Vagina (tissue), 2 donors: Measurements from ENCODE around the gene SENP6. TPM values are rescaled to one million over a fixed set of nuclear protein-coding genes. Genes with fewer than 3 reads are reported as not detected.

Experiments used
- DNase-seq, 2 donors: peaks; one replicate each; pipeline ENCODE4 v3.0.0-alpha.2; 2017; ENCODE audit errors: extremely low spot score in 2 of 2
- H3K27ac ChIP-seq: fragments of 200-600 bp; sonication (generic); one replicate; pipeline ENCODE4 v1.5.1; 2019
- H3K27me3 ChIP-seq: fragments of 200-600 bp; sonication (generic); one replicate; pipeline ENCODE4 v1.5.1; 2019
- H3K36me3 ChIP-seq, 2 donors: fragments of 200-600 bp; sonication (generic); one replicate each; pipeline ENCODE4 v1.5.1; 2017 to 2019
- H3K4me1 ChIP-seq: fragments of 200-600 bp; sonication (generic); one replicate; pipeline ENCODE4 v1.5.1; 2019
- H3K4me3 ChIP-seq, 2 donors: fragments of 200-600 bp; sonication (generic); 1 replicate in 1 of 2; 2 replicates in 1 of 2; pipeline ENCODE4 v1.5.1; 2016 to 2019
- H3K9me3 ChIP-seq: fragments of 200-600 bp; sonication (generic); one replicate; pipeline ENCODE4 v1.5.1; 2019
- CTCF ChIP-seq, 3 experiments: fragments of 450-650 bp in 2 of 3; fragments of 200-600 bp in 1 of 3; sonication (generic) in 1 of 3; IDR thresholded peaks; one replicate each; pipeline ENCODE4 v1.5.1; 2017 to 2019; ENCODE audit warnings: antibody characterized with exemption in 3 of 3, mild to moderate bottlenecking in 2 of 3, moderate library complexity in 2 of 3
- POLR2A ChIP-seq, 2 donors: fragments of 450-650 bp; IDR thresholded peaks; one replicate each; pipeline ENCODE4 v1.6.1; 2017; ENCODE audit warnings: antibody characterized with exemption in 2 of 2, mild to moderate bottlenecking in 2 of 2, moderate library complexity in 2 of 2
- POLR2AphosphoS5 ChIP-seq, 2 donors: sonication (generic); formaldehyde crosslinking; IDR thresholded peaks; one replicate each; pipeline ENCODE4 v1.9.0; 2017; ENCODE audit warnings: antibody characterized with exemption in 2 of 2, mild to moderate bottlenecking in 2 of 2, low read depth in 1 of 2; ENCODE audit not compliant: insufficient read depth in 1 of 2
- intact Hi-C: fragments of 100-400 bp; cut with DNase I; formaldehyde crosslinking; loops from one replicate; pipeline ENCODE4 v1.15.1; 2023
- total RNA-seq: library from RNA; depleted of rRNA; stranded (reverse); fragments of >200 nt; gene quantifications from one replicate; pipeline ENCODE4 v1.2.3, GENCODE V29; 2016

The SENP6 gene
- total RNA-seq, 1 donor from 2014 or later: 78.8 TPM

GRCh38 chr6:75611702-75612375 lies 10.2 kb downstream of the SENP6 start:
- H3K4me3 ChIP-seq: no peak overlapping the region

GRCh38 chr6:75612434-75612833 lies 10.8 kb downstream of the SENP6 start:
- H3K4me3 ChIP-seq: no peak overlapping the region
- no peaks in the 10 kb centered on the region for H3K9me3 ChIP-seq
- H3K27me3 ChIP-seq: no peaks in the 10 kb centered on the region
- peaks cover 65% of the 10 kb centered on the region for H3K4me1 ChIP-seq
- DNase-seq: no peak
- intact Hi-C loops: no loop called here
- H3K27ac ChIP-seq: peak overlapping the region; percentile 66
- H3K36me3 ChIP-seq: no peaks in the 10 kb centered on the region
- TF ChIP-seq CTCF (IDR thresholded peaks at IDR 0.05) (no peak), POLR2A (IDR thresholded peaks at IDR 0.05) (no peak), POLR2AphosphoS5 (IDR thresholded peaks at IDR 0.05; ENCODE audit: insufficient read depth in 1 of 2, low read depth in 1 of 2) (no peak)

More at GRCh38 chr6:75611702-75612375, 10.2 kb downstream of the SENP6 start:
- Histone ChIP-seq H3K27me3 (no peaks in the 10 kb centered on the region), H3K36me3 (no peaks in the 10 kb centered on the region), H3K27ac (peak overlapping the region; percentile 66), H3K9me3 (no peaks in the 10 kb centered on the region), H3K4me1 (peaks cover 71% of the 10 kb centered on the region)
- no peak for TF ChIP-seq POLR2A (IDR thresholded peaks at IDR 0.05)
- TF ChIP-seq CTCF (IDR thresholded peaks at IDR 0.05): no peak
- TF ChIP-seq POLR2AphosphoS5 (IDR thresholded peaks at IDR 0.05; ENCODE audit: insufficient read depth in 1 of 2, low read depth in 1 of 2): no peak
- intact Hi-C loops: no loop called here
- DNase-seq: no peak

- Histone ChIP-seq H3K36me3 (no peaks in the 10 kb centered on the region), H3K4me1 (peaks cover 68% of the 10 kb centered on the region), H3K27me3 (no peaks in the 10 kb centered on the region), H3K27ac (peak overlapping the region; percentile 66), H3K9me3 (no peaks in the 10 kb centered on the region), H3K4me3 (no peak overlapping the region)
- intact Hi-C loops: no loop called here
- DNase-seq: no peak
- no peak for TF ChIP-seq POLR2AphosphoS5 (IDR thresholded peaks at IDR 0.05; ENCODE audit: insufficient read depth in 1 of 2, low read depth in 1 of 2)
- TF ChIP-seq CTCF (IDR thresholded peaks at IDR 0.05): no peak
- no peak for TF ChIP-seq POLR2A (IDR thresholded peaks at IDR 0.05)
Measured at GRCh38 chr6:75613056-75613501, 11.4 kb downstream of the SENP6 start.

- H3K9me3 ChIP-seq: no peaks in the 10 kb centered on the region
- TF ChIP-seq CTCF (IDR thresholded peaks at IDR 0.05): no peak
- TF ChIP-seq POLR2A (IDR thresholded peaks at IDR 0.05): no peak
- no peak for TF ChIP-seq POLR2AphosphoS5 (IDR thresholded peaks at IDR 0.05; ENCODE audit: insufficient read depth in 1 of 2, low read depth in 1 of 2)
- H3K4me3 ChIP-seq: no peak overlapping the region
- no peaks in the 10 kb centered on the region for H3K36me3 ChIP-seq
- intact Hi-C loops: no loop called here
- no peak for DNase-seq
- H3K27me3 ChIP-seq: no peaks in the 10 kb centered on the region
- peaks cover 61% of the 10 kb centered on the region for H3K4me1 ChIP-seq
- no peak overlapping the region for H3K27ac ChIP-seq
Measured at GRCh38 chr6:75618437-75618836, 16.8 kb downstream of the SENP6 start.

GRCh38 chr6:75619230-75619899 lies 17.7 kb downstream of the SENP6 start:
- intact Hi-C loops: no loop called here
- no peaks in the 10 kb centered on the region for H3K27me3 ChIP-seq
- H3K4me3 ChIP-seq: no peak overlapping the region
- DNase-seq: no peak
- H3K36me3 ChIP-seq: peaks cover 0 to 3% of the 10 kb centered on the region in 2 donors
- peaks cover 60% of the 10 kb centered on the region for H3K4me1 ChIP-seq
- H3K27ac ChIP-seq: no peak overlapping the region
- no peaks in the 10 kb centered on the region for H3K9me3 ChIP-seq
- no peak for TF ChIP-seq POLR2AphosphoS5 (IDR thresholded peaks at IDR 0.05; ENCODE audit: insufficient read depth in 1 of 2, low read depth in 1 of 2)
- no peak for TF ChIP-seq CTCF (IDR thresholded peaks at IDR 0.05)
- no peak for TF ChIP-seq POLR2A (IDR thresholded peaks at IDR 0.05)
